HEK293 (cell line): Measurements from ENCODE around the gene CD276.

Experiments
- CTCF ChIA-PET: fragments of 350-600 bp; formaldehyde crosslinking; extraction: SDS; loops from one replicate; lab custom pipeline; 2021; ENCODE audit warnings: antibody characterized with exemption; lab: Yijun Ruan, JAX
- POLR2A ChIA-PET: fragments of 300-600 bp; formaldehyde crosslinking; extraction: SDS; loops from one replicate; lab custom pipeline; 2020; ENCODE audit warnings: antibody characterized with exemption, inconsistent platforms; lab: Yijun Ruan, JAX
- H3K27ac ChIP-seq: fragments of 200-500 bp; sonication (Bioruptor generic); 2 replicates; pipeline ENCODE4 v1.5.1; 2014; ENCODE audit warnings: low read depth, low read length, control low read depth, inconsistent platforms; ENCODE audit errors: extremely low read depth
- H3K36me3 ChIP-seq, 2 experiments: fragments of 200-500 bp in 1 of 2; sonication (Bioruptor generic) in 1 of 2; 1 replicate in 1 of 2; 2 replicates in 1 of 2; pipeline ENCODE4 v1.5.1; 2014 to 2017; ENCODE audit warnings: inconsistent platforms in 2 of 2, low read length in 2 of 2; ENCODE audit not compliant: control insufficient read depth in 2 of 2, insufficient read depth in 1 of 2
- H3K4me1 ChIP-seq: fragments of 200-500 bp; sonication (Bioruptor generic); 2 replicates; pipeline ENCODE4 v1.5.1; 2014; ENCODE audit warnings: mild to moderate bottlenecking, low read length, inconsistent platforms; ENCODE audit not compliant: control insufficient read depth, insufficient read depth
- H3K4me3 ChIP-seq: 2 replicates; pipeline ENCODE4 v1.5.1; 2011; ENCODE audit warnings: low read depth, mild to moderate bottlenecking, control low read depth, low read length, moderate library complexity
- H3K9me3 ChIP-seq: fragments of 200-500 bp; sonication (Bioruptor generic); 2 replicates; pipeline ENCODE4 v1.5.1; 2014; ENCODE audit warnings: low read depth, low read length, inconsistent platforms; ENCODE audit not compliant: control insufficient read depth, insufficient read depth
- BCL6B ChIP-seq: fragments of 450-650 bp; formaldehyde crosslinking; IDR thresholded peaks from 2 replicates; pipeline ENCODE4 v1.5.1; 2017; ENCODE audit warnings: missing biosample characterization, missing genetic modification characterization
- EGR2 ChIP-seq: fragments of 450-650 bp; formaldehyde crosslinking; IDR thresholded peaks from 2 replicates; pipeline ENCODE4 v1.5.1; 2016; ENCODE audit warnings: low read depth, missing biosample characterization, missing genetic modification characterization
- HOXA7 ChIP-seq: sonication (generic); formaldehyde crosslinking; IDR thresholded peaks from 2 replicates; pipeline ENCODE4 v1.8.1; 2022; ENCODE audit warnings: missing genetic modification reagents, borderline replicate concordance
- INSM2 ChIP-seq: fragments of 450-650 bp; formaldehyde crosslinking; IDR thresholded peaks from 2 replicates; pipeline ENCODE4 v1.5.1; 2016; ENCODE audit warnings: missing biosample characterization, missing genetic modification characterization
- KLF9 ChIP-seq: fragments of 450-650 bp; formaldehyde crosslinking; IDR thresholded peaks from 2 replicates; pipeline ENCODE4 v1.5.1; 2016; ENCODE audit warnings: missing biosample characterization, missing genetic modification characterization, low read depth
- PRDM1 ChIP-seq: fragments of 450-650 bp; formaldehyde crosslinking; IDR thresholded peaks from 2 replicates; pipeline ENCODE4; 2016; ENCODE audit warnings: missing biosample characterization, missing genetic modification characterization
- SP2 ChIP-seq: fragments of 450-650 bp; formaldehyde crosslinking; IDR thresholded peaks from 2 replicates; pipeline ENCODE4 v1.5.1; 2016; ENCODE audit warnings: missing biosample characterization, missing genetic modification characterization
- WT1 ChIP-seq: fragments of 450-650 bp; formaldehyde crosslinking; IDR thresholded peaks from 2 replicates; pipeline ENCODE4 v1.5.1; 2016; ENCODE audit warnings: missing biosample characterization, missing genetic modification characterization
- YY2 ChIP-seq: fragments of 450-650 bp; formaldehyde crosslinking; IDR thresholded peaks from 2 replicates; pipeline ENCODE4 v1.5.1; 2016; ENCODE audit warnings: missing biosample characterization, missing genetic modification characterization
- ZBTB10 ChIP-seq: fragments of 450-650 bp; formaldehyde crosslinking; IDR thresholded peaks from 2 replicates; pipeline ENCODE4 v1.5.1; 2016; ENCODE audit warnings: missing biosample characterization, missing genetic modification characterization
- ZBTB17 ChIP-seq: fragments of 450-650 bp; formaldehyde crosslinking; IDR thresholded peaks from 2 replicates; pipeline ENCODE4 v1.5.1; 2016; ENCODE audit warnings: missing biosample characterization, missing genetic modification characterization
- ZFHX2 ChIP-seq: fragments of 450-650 bp; formaldehyde crosslinking; conservative IDR thresholded peaks from 2 replicates; pipeline ENCODE4 v1.5.1; 2016; ENCODE audit warnings: missing biosample characterization, missing genetic modification characterization
- ZNF114 ChIP-seq: fragments of 450-650 bp; formaldehyde crosslinking; IDR thresholded peaks from 2 replicates; pipeline ENCODE4 v1.5.0; 2017; ENCODE audit warnings: missing biosample characterization, missing genetic modification characterization
- ZNF121 ChIP-seq: fragments of 450-650 bp; formaldehyde crosslinking; IDR thresholded peaks from 2 replicates; pipeline ENCODE4 v1.5.1; 2016; ENCODE audit warnings: missing biosample characterization, missing genetic modification characterization
- ZNF341 ChIP-seq: fragments of 450-650 bp; formaldehyde crosslinking; IDR thresholded peaks from 2 replicates; pipeline ENCODE4; 2016; ENCODE audit warnings: low read depth, missing biosample characterization, missing genetic modification characterization
- ZNF350 ChIP-seq: fragments of 450-650 bp; formaldehyde crosslinking; IDR thresholded peaks from 2 replicates; pipeline ENCODE4 v1.5.0; 2017; ENCODE audit warnings: missing biosample characterization, mild to moderate bottlenecking, missing genetic modification characterization
- ZNF394 ChIP-seq: fragments of 450-650 bp; formaldehyde crosslinking; IDR thresholded peaks from 2 replicates; pipeline ENCODE4 v1.5.1; 2016; ENCODE audit warnings: missing biosample characterization, missing genetic modification characterization, mild to moderate bottlenecking, moderate library complexity, borderline replicate concordance
- ZNF571 ChIP-seq: fragments of 450-650 bp; formaldehyde crosslinking; IDR thresholded peaks from 2 replicates; pipeline ENCODE4 v1.5.0; 2017; ENCODE audit warnings: missing biosample characterization, missing genetic modification characterization
- ZNF768 ChIP-seq: fragments of 450-650 bp; formaldehyde crosslinking; IDR thresholded peaks from 2 replicates; pipeline ENCODE4 v1.5.1; 2018; ENCODE audit warnings: missing biosample characterization, mild to moderate bottlenecking, missing genetic modification characterization
- ZSCAN30 ChIP-seq: fragments of 450-650 bp; IDR thresholded peaks from 2 replicates; pipeline ENCODE4 v1.5.1; 2018; ENCODE audit warnings: missing biosample characterization, mild to moderate bottlenecking, missing genetic modification characterization, moderate library complexity

CD276 gene

GRCh38 chr15:73756947-73757513, 72.8 kb downstream of the CD276 start:
- CTCF ChIA-PET, result interaction anchor here (0.6 to 0.9 kb wide), 3 partner anchors 141 to 194 kb away, joined by 3 to 4 read pairs (median 4); no protein-coding TSS in a partner anchor
- POLR2A ChIA-PET, result interaction anchor here (1.1 kb wide), 1 partner anchor 10 kb away, joined by 3 read pairs; no protein-coding TSS in a partner anchor
- H3K9me3 ChIP-seq, result no peaks in the 10 kb centered on the region
- H3K27ac ChIP-seq, result no peak overlapping the region
- no peak overlapping the region for H3K4me3 ChIP-seq
- no peaks in the 10 kb centered on the region for H3K36me3 ChIP-seq
- H3K4me1 ChIP-seq, result peaks cover 3% of the 10 kb centered on the region
- TF ChIP-seq YY2 (tag by site-specific recombination) (no peak), EGR2 (peak; percentile 72), ZFHX2 (tag by site-specific recombination) (peak; percentile 53), ZSCAN30 (tag by site-specific recombination) (no peak), BCL6B (no peak), SP2 (peak; percentile 46)
- TF ChIP-seq, all 188 proteins: peak for 3

GRCh38 chr15:73757571-73757970, 73.4 kb downstream of the CD276 start:
- TF ChIP-seq ZNF571 (tag by site-specific recombination), result no peak
- TF ChIP-seq ZNF768 (tag by site-specific recombination), result peak; percentile 89; the same call in 1 of the 2 replicates
- TF ChIP-seq WT1, result no peak
- Histone ChIP-seq H3K4me3 (no peak overlapping the region), H3K9me3 (no peaks in the 10 kb centered on the region), H3K4me1 (peaks cover 3% of the 10 kb centered on the region), H3K36me3 (no peaks in the 10 kb centered on the region), H3K27ac (no peak overlapping the region)
- ChIA-PET POLR2A (interaction anchor here (1.1 kb wide), 1 partner anchor 10 kb away, joined by 3 read pairs; no protein-coding TSS in a partner anchor), CTCF (interaction anchor here (0.6 to 0.9 kb wide), 3 partner anchors 140 to 194 kb away, joined by 3 to 4 read pairs (median 4); no protein-coding TSS in a partner anchor)

- Histone ChIP-seq H3K36me3 (no peaks in the 10 kb centered on the region), H3K4me1 (peaks cover 3% of the 10 kb centered on the region), H3K4me3 (no peak overlapping the region), H3K27ac (no peak overlapping the region), H3K9me3 (no peaks in the 10 kb centered on the region)
- ChIA-PET POLR2A (no interaction called here), CTCF (interaction anchor here (0.6 to 1.4 kb wide), 5 partner anchors 10 to 1077 kb away, joined by 3 to 5 read pairs (median 3); partner anchors contain the start of gene TBC1D21)
- no peak for TF ChIP-seq INSM2 (tag by site-specific recombination)
- peak; percentile 21; the same call in 1 of the 2 replicates for TF ChIP-seq EGR2
- TF ChIP-seq ZNF350 (tag by site-specific recombination), result no peak
- TF ChIP-seq ZNF341 (tag by site-specific recombination), result no peak
Measured at GRCh38 chr15:73758461-73758860, 74.3 kb downstream of the CD276 start.

- Histone ChIP-seq H3K27ac (no peak overlapping the region), H3K9me3 (no peaks in the 10 kb centered on the region), H3K36me3 (no peaks in the 10 kb centered on the region), H3K4me3 (no peak overlapping the region), H3K4me1 (peaks cover 3% of the 10 kb centered on the region)
- TF ChIP-seq KLF9 (tag by site-specific recombination) (no peak), ZNF121 (no peak), ZNF394 (tag by site-specific recombination) (no peak), HOXA7 (CRISPR knock-in tag) (no peak), ZSCAN30 (tag by site-specific recombination) (no peak), ZBTB17 (tag by site-specific recombination) (peak; percentile 63), ZBTB10 (tag by site-specific recombination) (no peak), ZNF114 (no peak), PRDM1 (peak; percentile 61; the same call in 1 of the 2 replicates)
- CTCF ChIA-PET, result no interaction called here
- POLR2A ChIA-PET, result no interaction called here
Measured at GRCh38 chr15:73760330-73761329, 76.4 kb downstream of the CD276 start.
